Transverse colon (tissue), 4 donors: Measurements from ENCODE around the gene BACH2. TPM values are rescaled to one million over a fixed set of nuclear protein-coding genes. Genes with fewer than 3 reads are reported as not detected.

Source experiments
- DNase-seq: peaks from one replicate; pipeline ENCODE4 v3.0.0-alpha.2; 2019
- H3K27ac ChIP-seq, 4 donors: fragments of 200-600 bp; sonication (generic); 2 replicates each; pipeline ENCODE4 v1.5.1; 2016 to 2018; ENCODE audit warnings: inconsistent platforms in 4 of 4
- H3K27me3 ChIP-seq: fragments of 200-600 bp; sonication (generic); 2 replicates; pipeline ENCODE4 v1.5.1; 2017; ENCODE audit warnings: inconsistent platforms
- H3K36me3 ChIP-seq, 4 donors: fragments of 200-600 bp; sonication (generic); 2 replicates each; pipeline ENCODE4 v1.5.1; 2017 to 2019; ENCODE audit warnings: inconsistent platforms in 4 of 4
- H3K4me1 ChIP-seq, 4 donors: fragments of 200-600 bp; sonication (generic); 2 replicates each; pipeline ENCODE4 v1.5.1; 2017 to 2020; ENCODE audit warnings: inconsistent platforms in 4 of 4
- H3K4me3 ChIP-seq, 4 donors: fragments of 200-600 bp; sonication (generic); 1 replicate in 1 of 4; 2 replicates in 3 of 4; pipeline versions ENCODE4 v1.5.1 to v1.6.1; 2017 to 2019; ENCODE audit warnings: inconsistent platforms in 4 of 4
- H3K9me3 ChIP-seq, 2 donors: fragments of 200-600 bp; sonication (generic); 2 replicates each; pipeline ENCODE4 v1.5.1; 2017 to 2019; ENCODE audit warnings: inconsistent platforms in 2 of 2
- EP300 ChIP-seq: sonication (generic); formaldehyde crosslinking; IDR thresholded peaks from one replicate; pipeline ENCODE4 v1.6.1; 2017; ENCODE audit warnings: antibody characterized with exemption, low read depth
- POLR2A ChIP-seq: fragments of 450-650 bp; IDR thresholded peaks from one replicate; pipeline ENCODE4 v1.6.1; 2016; ENCODE audit warnings: antibody characterized with exemption, mild to moderate bottlenecking, moderate library complexity
- POLR2AphosphoS5 ChIP-seq, 3 donors: sonication (generic); formaldehyde crosslinking; IDR thresholded peaks; one replicate each; pipeline ENCODE4 v1.6.1; 2016; ENCODE audit warnings: antibody characterized with exemption in 3 of 3
- WGBS, 2 donors: methylation state at CpG; one replicate each; pipeline ENCODE4 v1.1.5; 2018; ENCODE audit warnings: low coverage in 1 of 2; 5-methylcytosine and 5-hydroxymethylcytosine counted together
- in situ Hi-C, 4 donors: fragments of 200-750 bp; cut with MboI; loops; one replicate each; pipeline versions ENCODE4 v1.15.0 to v1.15.1; 2017; ENCODE audit warnings: low sequenced_read_pairs in 3 of 4, low pct_ligation_motif_present in 1 of 4, low pct_unique_long_range_greater_than_20kb in 1 of 4
- intact Hi-C: fragments of 100-400 bp; cut with DNase I; formaldehyde crosslinking; loops from one replicate; pipeline ENCODE4 v1.15.1; 2023; ENCODE audit warnings: low total_unique reads
- total RNA-seq, 4 donors: library from RNA; depleted of rRNA; stranded (reverse); fragments of >200 nt; gene quantifications; one replicate each; pipeline ENCODE4 v1.1.0, GENCODE V29; 2016
- TF ChIP-seq, protein P1 (sequence below), 5 experiments: fragments of 200-600 bp in 3 of 5; fragments of 450-650 bp in 2 of 5; sonication (generic) in 3 of 5; IDR thresholded peaks; 1 replicate in 2 of 5; 2 replicates in 3 of 5; pipeline ENCODE4 v1.5.1; 2016 to 2017; ENCODE audit warnings: antibody characterized with exemption in 5 of 5, inconsistent platforms in 3 of 5, mild to moderate bottlenecking in 2 of 5, moderate library complexity in 1 of 5

Gene BACH2
- total RNA-seq, 4 donors from 2014 or later, result 0.20 to 7.5 (median 2.4) TPM

GRCh38 chr6:89978749-89979145, 317.9 kb downstream of the BACH2 start:
- in situ Hi-C loops, result no loop called here
- Histone ChIP-seq H3K36me3 (no peaks in the 10 kb centered on the region), H3K9me3 (no peaks in the 10 kb centered on the region), H3K4me1 (peaks cover 4 to 14% (median 7%) of the 10 kb centered on the region in 4 donors), H3K4me3 (no peak overlapping the region), H3K27me3 (no peaks in the 10 kb centered on the region), H3K27ac (no peak overlapping the region)
- no peak for DNase-seq
- intact Hi-C loops, result no loop called here
- 85 to 98% methylated on average over 5 of the region's 5 CpGs for WGBS, 2 donors
- TF ChIP-seq EP300 (no peak), POLR2A (no peak), POLR2AphosphoS5 (IDR thresholded peaks at IDR 0.05) (no peak)
- TF ChIP-seq, protein P1, sequence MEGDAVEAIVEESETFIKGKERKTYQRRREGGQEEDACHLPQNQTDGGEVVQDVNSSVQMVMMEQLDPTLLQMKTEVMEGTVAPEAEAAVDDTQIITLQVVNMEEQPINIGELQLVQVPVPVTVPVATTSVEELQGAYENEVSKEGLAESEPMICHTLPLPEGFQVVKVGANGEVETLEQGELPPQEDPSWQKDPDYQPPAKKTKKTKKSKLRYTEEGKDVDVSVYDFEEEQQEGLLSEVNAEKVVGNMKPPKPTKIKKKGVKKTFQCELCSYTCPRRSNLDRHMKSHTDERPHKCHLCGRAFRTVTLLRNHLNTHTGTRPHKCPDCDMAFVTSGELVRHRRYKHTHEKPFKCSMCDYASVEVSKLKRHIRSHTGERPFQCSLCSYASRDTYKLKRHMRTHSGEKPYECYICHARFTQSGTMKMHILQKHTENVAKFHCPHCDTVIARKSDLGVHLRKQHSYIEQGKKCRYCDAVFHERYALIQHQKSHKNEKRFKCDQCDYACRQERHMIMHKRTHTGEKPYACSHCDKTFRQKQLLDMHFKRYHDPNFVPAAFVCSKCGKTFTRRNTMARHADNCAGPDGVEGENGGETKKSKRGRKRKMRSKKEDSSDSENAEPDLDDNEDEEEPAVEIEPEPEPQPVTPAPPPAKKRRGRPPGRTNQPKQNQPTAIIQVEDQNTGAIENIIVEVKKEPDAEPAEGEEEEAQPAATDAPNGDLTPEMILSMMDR (IDR thresholded peaks at IDR 0.05), result no peak

DNA sequence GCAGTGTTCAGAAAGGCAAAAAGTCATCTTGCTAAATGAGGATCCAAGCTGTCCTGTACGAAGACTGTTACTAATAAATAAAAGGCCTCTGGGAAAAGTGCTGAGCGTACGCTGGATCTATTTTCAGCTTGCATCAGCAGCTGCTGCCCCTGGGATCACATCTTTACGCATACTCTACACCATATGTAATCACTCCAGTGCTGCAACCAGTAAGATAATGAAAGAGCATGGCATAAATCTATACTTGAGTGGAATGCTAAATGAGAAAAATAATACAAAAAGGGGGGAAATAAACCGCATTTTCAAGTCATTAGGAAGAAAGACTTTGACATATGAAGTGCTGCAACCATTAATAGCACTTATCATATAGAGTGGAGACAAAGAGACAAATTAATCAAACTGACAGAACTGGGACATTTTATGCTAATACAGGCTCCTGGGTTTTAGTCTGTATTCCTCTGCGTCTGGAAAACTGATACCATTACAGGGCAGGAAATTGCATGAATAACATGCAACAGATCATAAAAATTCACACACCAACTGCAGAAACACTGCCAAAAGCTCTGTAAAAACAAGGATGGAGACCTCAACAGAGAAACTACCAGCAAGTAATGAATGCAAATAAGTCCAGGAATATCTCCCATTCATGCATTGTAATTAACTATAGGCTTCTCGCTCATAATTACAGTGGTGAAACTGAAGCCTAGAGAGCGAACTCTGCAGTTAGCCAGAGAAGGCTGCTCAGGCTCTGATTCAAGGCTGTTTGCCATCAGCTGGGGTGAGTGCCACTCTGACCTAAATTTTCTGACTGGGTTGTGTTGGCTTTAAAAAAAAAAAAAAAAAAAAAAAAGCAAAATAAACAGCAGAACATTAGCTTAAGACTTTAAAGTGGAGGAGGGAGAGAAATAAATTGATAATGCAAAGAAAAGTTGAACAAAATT, 318.6 kb downstream of the BACH2 start:
- no peak for DNase-seq
- no peaks in the 10 kb centered on the region for H3K27me3 ChIP-seq
- H3K4me1 ChIP-seq, result peaks cover 4 to 14% (median 7%) of the 10 kb centered on the region in 4 donors
- H3K4me3 ChIP-seq, result no peak overlapping the region
- TF ChIP-seq, protein P1 (IDR thresholded peaks at IDR 0.05), result no peak
- TF ChIP-seq POLR2AphosphoS5 (IDR thresholded peaks at IDR 0.05), result no peak
- TF ChIP-seq POLR2A, result no peak
- TF ChIP-seq EP300, result no peak
- H3K36me3 ChIP-seq, result no peaks in the 10 kb centered on the region
- WGBS, 2 donors, result 49 to 76% methylated on average over 6 to 8 of the region's 8 CpGs
- intact Hi-C loops, result no loop called here
- H3K9me3 ChIP-seq, result no peaks in the 10 kb centered on the region
- H3K27ac ChIP-seq, result no peak overlapping the region
- in situ Hi-C loops, result no loop called here

DNA sequence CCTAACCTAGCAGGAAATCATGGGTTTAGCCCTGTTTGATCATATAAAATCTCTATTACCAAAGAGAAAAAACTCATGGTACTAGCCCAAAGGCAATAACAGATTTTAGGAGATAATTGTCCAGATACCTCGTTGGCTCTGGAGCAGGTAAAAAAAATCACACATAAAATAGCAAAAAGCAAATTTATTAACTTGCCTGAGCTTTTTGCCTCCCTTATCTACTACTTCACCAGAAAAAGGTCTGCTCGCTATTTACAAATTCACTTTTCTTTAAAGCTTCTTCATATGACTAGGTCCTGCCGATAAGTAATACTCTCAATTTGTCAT, 320.0 kb downstream of the BACH2 start:
- in situ Hi-C loops (no loop called here), intact Hi-C loops (no loop called here)
- Histone ChIP-seq H3K9me3 (no peaks in the 10 kb centered on the region), H3K27ac (no peak overlapping the region), H3K36me3 (no peaks in the 10 kb centered on the region), H3K4me1 (peaks cover 4 to 14% (median 7%) of the 10 kb centered on the region in 4 donors), H3K27me3 (no peaks in the 10 kb centered on the region), H3K4me3 (no peak overlapping the region)
- TF ChIP-seq POLR2AphosphoS5 (IDR thresholded peaks at IDR 0.05), result no peak
- 73 to 74% methylated on average over 3 of the region's 3 CpGs for WGBS, 2 donors
- no peak for DNase-seq

GRCh38 chr6:89975991-89976693, 320.5 kb downstream of the BACH2 start:
- no peaks in the 10 kb centered on the region for H3K36me3 ChIP-seq
- H3K4me1 ChIP-seq, result peaks cover 4 to 14% (median 7%) of the 10 kb centered on the region in 4 donors
- intact Hi-C loops (no loop called here), in situ Hi-C loops (no loop called here)
- TF ChIP-seq, protein P1 (IDR thresholded peaks at IDR 0.05), result no peak
- TF ChIP-seq EP300, result no peak
- TF ChIP-seq POLR2A, result no peak
- no peak for TF ChIP-seq POLR2AphosphoS5 (IDR thresholded peaks at IDR 0.05)
- H3K4me3 ChIP-seq, result no peak overlapping the region
- no peaks in the 10 kb centered on the region for H3K9me3 ChIP-seq
- no peak overlapping the region for H3K27ac ChIP-seq
- H3K27me3 ChIP-seq, result no peaks in the 10 kb centered on the region
- DNase-seq, result no peak
- 81 to 94% methylated on average over 2 to 12 of the region's 12 CpGs for WGBS, 2 donors
